ENCODE data around the gene CMIP.
A peak's percentile ranks its signal among the peaks of the same experiment; 100 is the strongest.

Gene CMIP

GRCh38 chr16:81480606-81481206, 36.1 kb downstream of the CMIP start:
- no peak for DNase-seq (ENCODE audit: low read depth in 2 of 2)

GRCh38 chr16:81481207-81481821, 36.7 kb downstream of the CMIP start:
- DNase-seq (ENCODE audit: low read depth in 2 of 2): peak in 1 of 2 donors; percentile 13

- no peak for DNase-seq (ENCODE audit: low read depth in 2 of 2)
Measured at GRCh38 chr16:81482329-81483063, 37.9 kb downstream of the CMIP start.

- no peak for DNase-seq (ENCODE audit: low read depth in 2 of 2)
Measured at GRCh38 chr16:81483064-81483969, 38.7 kb downstream of the CMIP start.

GRCh38 chr16:81483970-81484595, 39.5 kb downstream of the CMIP start:
- DNase-seq (ENCODE audit: low read depth in 2 of 2): no peak

GRCh38 chr16:81484908-81485624, 40.5 kb downstream of the CMIP start:
- DNase-seq (ENCODE audit: low read depth in 2 of 2): no peak

- DNase-seq (ENCODE audit: low read depth in 2 of 2): no peak
Measured at GRCh38 chr16:81485824-81486539, 41.4 kb downstream of the CMIP start.

GRCh38 chr16:81486540-81487061, 42.0 kb downstream of the CMIP start:
- no peak for DNase-seq (ENCODE audit: low read depth in 2 of 2)

- no peak for DNase-seq (ENCODE audit: low read depth in 2 of 2)
Measured at GRCh38 chr16:81487301-81487720, 42.7 kb downstream of the CMIP start.

- DNase-seq (ENCODE audit: low read depth in 2 of 2): no peak
Measured at GRCh38 chr16:81488687-81489411, 44.2 kb downstream of the CMIP start.

- no peak for DNase-seq (ENCODE audit: low read depth in 2 of 2)
Measured at GRCh38 chr16:81489547-81490267, 45.1 kb downstream of the CMIP start.

- no peak for DNase-seq (ENCODE audit: low read depth in 2 of 2)
Measured at GRCh38 chr16:81491541-81492188, 47.1 kb downstream of the CMIP start.

- DNase-seq (ENCODE audit: low read depth in 2 of 2): no peak
Measured at GRCh38 chr16:81492311-81492761, 47.7 kb downstream of the CMIP start.

- no peak for DNase-seq (ENCODE audit: low read depth in 2 of 2)
Measured at GRCh38 chr16:81492965-81493754, 48.6 kb downstream of the CMIP start.

- peak; percentile 20 to 43 for DNase-seq (ENCODE audit: low read depth in 2 of 2)
Measured at GRCh38 chr16:81493755-81494433, 49.3 kb downstream of the CMIP start.

GRCh38 chr16:81494434-81494806, 49.8 kb downstream of the CMIP start:
- no peak for DNase-seq (ENCODE audit: low read depth in 2 of 2)

- no peak for DNase-seq (ENCODE audit: low read depth in 2 of 2)
Measured at GRCh38 chr16:81494888-81495287, 50.3 kb downstream of the CMIP start.

Measured in stimulated activated CD8-positive, alpha-beta memory T cell treated with anti-CD3 and anti-CD28 coated beads, Interleukin-2, amount 100 ng/mL, for 48 hours (primary cell).